Adrenal gland (tissue), 12 donors: ENCODE results near the gene MAML1. TPM values are rescaled to one million over a fixed set of nuclear protein-coding genes. Genes with fewer than 3 reads are reported as not detected.

Source experiments
- DNase-seq, 7 donors: peaks; one replicate each; pipeline ENCODE4 v3.0.0-alpha.2; 2019 to 2020
- H3K27ac ChIP-seq, 5 donors: fragments of 200-600 bp; sonication (generic) in 4 of 5; 1 replicate in 3 of 5; 2 replicates in 2 of 5; pipeline versions ENCODE4 v1.5.1 to v1.8.0; 2016 to 2020; ENCODE audit warnings: mild to moderate bottlenecking in 1 of 5
- H3K27me3 ChIP-seq: fragments of 200-600 bp; 2 replicates; pipeline ENCODE4 v1.8.0; 2021
- H3K36me3 ChIP-seq, 2 donors: fragments of 200-600 bp; replicated peaks in 1 of 2; 1 replicate in 1 of 2; 2 replicates in 1 of 2; pipeline versions ENCODE4 v1.5.1 to v1.8.0; 2018 to 2022
- H3K4me1 ChIP-seq, 2 donors: fragments of 200-600 bp; replicated peaks in 1 of 2; 1 replicate in 1 of 2; 2 replicates in 1 of 2; pipeline versions ENCODE4 v1.5.1 to v1.8.0; 2018 to 2021
- H3K4me3 ChIP-seq, 4 donors: fragments of 200-600 bp; sonication (generic) in 3 of 4; one replicate each; pipeline ENCODE4 v1.5.1; 2016 to 2018
- H3K9me3 ChIP-seq, 3 donors: fragments of 200-600 bp; sonication (generic) in 1 of 3; replicated peaks in 1 of 3; 1 replicate in 2 of 3; 2 replicates in 1 of 3; pipeline versions ENCODE4 v1.5.1 to v1.8.0; 2016 to 2021
- CTCF ChIP-seq, 6 experiments: fragments of 450-650 bp in 4 of 6; fragments of 200-600 bp in 2 of 6; sonication (generic) in 1 of 6; IDR thresholded peaks; 1 replicate in 5 of 6; 2 replicates in 1 of 6; pipeline versions ENCODE4 v1.5.1 to v1.8.0; 2016 to 2021; ENCODE audit warnings: antibody characterized with exemption in 6 of 6, mild to moderate bottlenecking in 2 of 6, moderate library complexity in 1 of 6
- POLR2A ChIP-seq, 2 donors: fragments of 450-650 bp; IDR thresholded peaks; one replicate each; pipeline ENCODE4 v1.6.1; 2017; ENCODE audit warnings: antibody characterized with exemption in 2 of 2, mild to moderate bottlenecking in 2 of 2, moderate library complexity in 1 of 2
- WGBS, 4 donors: extraction: QIAGEN DNeasy Blood & Tissue Kit in 2 of 4; methylation state at CpG; one replicate each; pipeline versions ENCODE4 v1.1.5 to v1.1.7; 2013 to 2017; 5-methylcytosine and 5-hydroxymethylcytosine counted together
- intact Hi-C, 2 donors: fragments of 100-400 bp; cut with DNase I; formaldehyde crosslinking; loops; one replicate each; pipeline versions ENCODE4 v1.14.1 to v1.15.0; 2022 to 2023
- polyA plus RNA-seq, 3 donors: library from polyadenylated mRNA; stranded (reverse); fragments of 200-250 nt in 2 of 3; fragments of 350-450 nt in 1 of 3; fragmentation: Illumina TruSeq in 1 of 3; extraction: RNeasy Lipid Tissue Mini Kit (QIAGEN cat#74804) in 1 of 3; gene quantifications; one replicate each; pipeline ENCODE4 v1.2.3, GENCODE V29; 2013 to 2014
- total RNA-seq, 9 donors: library from RNA; depleted of rRNA in 4 of 9; stranded (reverse); fragments of >200 nt in 4 of 9; fragments of 120-200 nt in 1 of 9; fragmentation: NEBNext Ultra II Directional in 1 of 9; extraction: Animal tissue kit (Norgen Biotek cat#: 25700) in 1 of 9; gene quantifications; one replicate each; pipeline versions ENCODE4 v1.1.0 to v1.2.4, GENCODE V29; 2013 to 2023
- donor health status: healthy with polysubstance abuse.
- donor health status: Bipolar disorder and iron deficiency.
- donor health status: DM: yes; HTN: yes; CAD: no.
- donor health status: DM: no; HTN: no; CAD: no.
- donor health status: DM: no; HTN: no; CAD: no.
- donor health status: DM: yes; HTN: yes; CAD: no.

The MAML1 gene
- total and polyA plus RNA-seq, 12 donors, result 7.3 to 70.7 (median 29.2) TPM

- Histone ChIP-seq H3K27ac (no peak overlapping the region), H3K9me3 (no peaks in the 10 kb centered on the region), H3K4me1 (peaks cover 17 to 23% of the 10 kb centered on the region in 2 donors), H3K4me3 (no peak overlapping the region), H3K27me3 (no peaks in the 10 kb centered on the region), H3K36me3 (peaks cover 0 to 61% of the 10 kb centered on the region in 2 donors)
- DNase-seq, result no peak
- WGBS, 4 donors, result 74 to 84% (median 81%) methylated on average over 3 of the region's 3 CpGs
- TF ChIP-seq CTCF (IDR thresholded peaks at IDR 0.05) (no peak), POLR2A (IDR thresholded peaks at IDR 0.05) (no peak)
- intact Hi-C loops, result no loop called here
These were observed 2.9 kb upstream of the MAML1 start for GRCh38 chr5:179729727-179730126.

GRCh38 chr5:179730356-179730755 is 2.3 kb upstream of the MAML1 start:
- DNase-seq, result no peak
- intact Hi-C loops, result no loop called here
- H3K4me1 ChIP-seq, result peaks cover 21 to 30% of the 10 kb centered on the region in 2 donors
- 73 to 78% (median 75%) methylated on average over 3 of the region's 3 CpGs for WGBS, 4 donors
- no peaks in the 10 kb centered on the region for H3K9me3 ChIP-seq
- peaks cover 0 to 55% of the 10 kb centered on the region in 2 donors for H3K36me3 ChIP-seq
- TF ChIP-seq CTCF (IDR thresholded peaks at IDR 0.05) (no peak), POLR2A (IDR thresholded peaks at IDR 0.05) (no peak)
- H3K4me3 ChIP-seq, result no peak overlapping the region
- H3K27me3 ChIP-seq, result no peaks in the 10 kb centered on the region
- H3K27ac ChIP-seq, result no peak overlapping the region

GRCh38 chr5:179730852-179731251 is 1.8 kb upstream of the MAML1 start:
- Histone ChIP-seq H3K4me3 (no peak overlapping the region), H3K27me3 (no peaks in the 10 kb centered on the region), H3K27ac (no peak overlapping the region), H3K9me3 (no peaks in the 10 kb centered on the region), H3K36me3 (peaks cover 0 to 50% of the 10 kb centered on the region in 2 donors), H3K4me1 (peaks cover 21 to 35% of the 10 kb centered on the region in 2 donors)
- TF ChIP-seq POLR2A (IDR thresholded peaks at IDR 0.05), result no peak
- WGBS, 4 donors, result 68 to 81% (median 74%) methylated on average over 3 of the region's 3 CpGs
- DNase-seq, result no peak
- intact Hi-C loops, result no loop called here

- WGBS, 4 donors, result 44 to 54% (median 46%) methylated on average over 14 to 24 of the region's 24 CpGs
- H3K9me3 ChIP-seq, result no peaks in the 10 kb centered on the region
- H3K4me3 ChIP-seq, result peak overlapping the region in 2 of 4 donors; percentile 48 to 79
- H3K36me3 ChIP-seq, result peaks cover 0 to 39% of the 10 kb centered on the region in 2 donors
- H3K27ac ChIP-seq, result peak overlapping the region; percentile 80 to 97 (median 94)
- peak in 6 of 7 donors; percentile 28 to 74 (median 49) for DNase-seq
- peaks cover 28 to 45% of the 10 kb centered on the region in 2 donors for H3K4me1 ChIP-seq
- intact Hi-C loops, result no loop called here
- H3K27me3 ChIP-seq, result no peaks in the 10 kb centered on the region
- no peak for TF ChIP-seq CTCF (IDR thresholded peaks at IDR 0.05)
- TF ChIP-seq POLR2A (IDR thresholded peaks at IDR 0.05), result no peak
These were observed 721 bp upstream of the MAML1 start for GRCh38 chr5:179731791-179732411.
